ENCODE data around the gene ARFGEF3.

Gene ARFGEF3

DNA sequence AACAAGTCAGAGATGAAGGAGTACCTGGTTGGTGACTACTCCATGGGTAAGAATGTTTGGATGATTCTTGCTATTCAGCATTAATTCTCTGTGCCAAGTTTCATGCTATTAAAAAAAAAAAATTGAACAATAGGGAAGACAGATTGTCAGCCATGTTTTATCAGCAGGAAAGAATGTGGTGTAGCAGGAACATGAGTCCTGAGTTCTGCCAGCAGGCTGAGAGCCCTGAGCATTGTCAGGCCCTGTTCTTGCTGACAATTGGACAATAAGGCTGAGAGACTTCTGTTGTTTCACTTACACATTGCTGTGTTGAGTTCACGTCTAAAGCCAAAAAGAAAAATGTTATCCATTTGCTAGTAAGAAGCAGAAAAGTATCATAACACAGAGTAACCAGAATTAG lies 145.6 kb downstream of the ARFGEF3 start:
- no peak for DNase-seq (ENCODE audit: low read depth in 3 of 3)

DNA sequence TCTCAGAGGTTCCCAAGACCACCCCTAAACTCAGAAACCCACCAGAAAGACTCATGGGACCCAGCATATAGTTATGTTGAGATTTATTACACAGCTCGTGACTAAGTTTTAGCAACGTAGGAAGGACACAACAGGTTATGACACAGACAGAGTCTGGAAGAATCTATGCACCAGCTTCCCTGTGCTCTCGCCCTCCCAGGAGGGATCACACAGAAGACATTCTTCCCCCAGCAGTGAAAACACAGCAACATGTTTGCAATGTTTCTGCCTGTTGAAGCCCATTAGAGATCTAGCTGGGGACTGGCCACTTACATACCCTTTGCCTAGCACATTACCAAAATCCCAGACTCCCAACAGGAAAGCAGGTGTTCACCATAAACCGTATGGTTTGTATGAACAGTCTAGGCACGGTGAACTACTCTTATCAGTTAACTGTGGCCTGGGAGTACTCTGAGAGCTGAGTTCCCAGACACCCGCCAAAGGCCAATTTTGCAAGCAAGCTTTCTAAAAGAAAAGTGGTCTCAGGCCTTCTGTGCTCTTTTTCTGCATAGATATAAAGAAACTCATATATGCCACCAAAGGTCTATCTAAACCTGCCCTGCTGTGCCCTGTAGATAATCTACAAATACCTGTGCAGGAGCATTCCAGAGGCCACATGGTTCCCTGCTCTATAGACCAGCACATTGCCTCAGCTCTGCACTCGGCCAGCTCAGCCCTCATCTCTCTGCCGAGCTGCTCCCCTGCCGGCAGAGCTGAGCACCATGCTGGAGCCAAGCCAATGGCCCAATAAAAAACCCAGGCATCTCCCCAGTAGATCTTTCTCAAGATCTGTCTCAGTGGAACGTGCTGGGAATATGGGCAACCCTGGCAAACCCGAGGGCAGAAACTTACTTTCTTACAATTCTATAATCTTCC lies 146.3 kb downstream of the ARFGEF3 start:
- DNase-seq (ENCODE audit: low read depth in 3 of 3) = no peak

DNA sequence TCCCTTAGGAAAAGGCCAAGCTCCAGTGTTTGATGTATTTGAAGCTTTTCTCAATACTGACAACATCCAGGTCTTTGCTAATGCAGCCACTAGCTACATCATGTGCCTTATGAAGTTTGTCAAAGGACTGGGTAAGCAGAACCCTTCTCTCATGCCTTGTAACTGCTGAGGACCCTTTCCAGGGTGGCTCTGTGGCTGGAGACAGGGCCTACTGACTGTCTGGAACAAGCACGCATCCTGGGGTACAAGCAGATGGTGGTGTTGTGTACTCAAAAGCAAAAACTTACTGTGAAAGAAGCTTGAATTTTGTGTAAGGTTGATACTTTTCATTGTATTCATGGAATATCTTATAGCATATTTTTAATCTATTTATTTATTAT lies 147.0 kb downstream of the ARFGEF3 start:
- no peak for DNase-seq (ENCODE audit: low read depth in 3 of 3)

DNA sequence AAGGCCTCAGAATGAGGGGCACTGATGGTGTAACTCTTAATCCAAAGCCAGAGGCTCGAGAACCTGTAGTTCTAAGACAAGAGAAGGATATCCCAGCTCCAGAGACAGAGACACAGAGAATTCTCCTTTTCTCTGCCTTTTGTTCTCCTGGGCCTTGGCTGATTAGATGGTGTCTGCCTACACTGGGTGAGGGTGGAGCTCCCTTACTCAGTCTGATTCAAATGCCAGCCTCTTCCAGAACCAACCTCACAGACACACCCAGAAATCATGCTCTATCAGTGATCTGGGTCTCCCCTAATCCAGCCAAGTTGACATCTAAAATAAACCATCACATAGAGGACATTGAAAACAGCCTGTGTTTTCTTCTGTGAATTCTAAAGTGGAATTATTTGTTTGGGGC lies 148.0 kb downstream of the ARFGEF3 start:
- no peak for DNase-seq (ENCODE audit: low read depth in 3 of 3)

DNA sequence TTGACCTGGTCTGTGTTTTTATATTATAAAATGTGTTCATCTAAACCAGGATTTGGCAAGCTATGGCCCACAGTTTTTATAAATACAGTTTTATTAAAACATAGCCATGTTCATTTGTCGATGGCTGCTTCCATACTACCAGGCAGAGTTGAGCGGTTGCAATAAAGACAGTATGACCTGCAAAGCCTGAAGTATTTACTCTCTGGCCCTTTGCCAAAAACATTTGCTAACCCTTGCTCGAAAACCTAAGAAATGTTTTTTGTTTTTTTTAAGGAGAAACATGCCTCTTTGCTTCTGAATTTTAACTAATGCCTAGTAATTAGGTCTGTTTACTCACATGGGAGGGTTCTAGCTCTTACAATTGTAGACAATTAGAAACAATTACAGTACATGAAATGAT lies 148.6 kb downstream of the ARFGEF3 start:
- DNase-seq (ENCODE audit: low read depth in 3 of 3) = no peak

DNA sequence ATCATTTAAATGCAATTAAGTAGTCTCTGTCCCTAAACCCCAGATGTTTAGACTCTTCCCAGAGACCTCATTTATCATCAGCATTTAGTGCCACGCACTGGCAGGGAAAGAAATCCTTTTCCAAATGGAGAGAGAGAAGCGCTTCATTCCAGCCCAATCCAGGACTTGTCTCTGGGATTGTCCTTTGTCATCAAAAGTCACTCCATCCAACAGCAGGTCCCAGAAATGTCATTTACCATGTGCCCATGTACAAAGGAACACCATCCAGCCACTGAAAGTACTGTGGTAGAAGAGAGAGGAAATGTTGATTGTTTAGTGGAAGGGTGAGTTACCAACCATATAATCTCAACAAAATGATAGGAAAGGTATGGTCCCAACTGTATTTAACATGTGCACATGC lies 149.1 kb downstream of the ARFGEF3 start:
- DNase-seq (ENCODE audit: low read depth in 3 of 3) = no peak

DNA sequence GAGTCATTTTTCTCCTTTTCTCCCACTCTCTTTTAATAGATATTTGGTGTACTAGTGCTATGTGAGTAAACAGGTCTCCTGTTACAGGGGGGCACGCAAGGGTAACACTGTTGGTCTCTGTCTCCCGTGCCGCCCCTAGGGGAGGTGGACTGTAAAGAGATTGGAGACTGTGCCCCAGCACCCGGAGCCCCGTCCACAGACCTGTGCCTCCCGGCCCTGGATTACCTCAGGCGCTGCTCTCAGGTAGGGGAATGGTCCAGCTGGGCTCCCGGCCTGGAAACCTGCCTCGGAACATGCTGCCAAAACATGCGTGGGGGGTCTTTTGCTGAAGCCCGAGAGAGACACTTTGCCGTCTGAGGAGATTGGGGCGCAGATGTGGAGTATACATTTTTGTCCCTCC lies 149.5 kb downstream of the ARFGEF3 start:
- DNase-seq (ENCODE audit: low read depth in 3 of 3) = no peak

DNA sequence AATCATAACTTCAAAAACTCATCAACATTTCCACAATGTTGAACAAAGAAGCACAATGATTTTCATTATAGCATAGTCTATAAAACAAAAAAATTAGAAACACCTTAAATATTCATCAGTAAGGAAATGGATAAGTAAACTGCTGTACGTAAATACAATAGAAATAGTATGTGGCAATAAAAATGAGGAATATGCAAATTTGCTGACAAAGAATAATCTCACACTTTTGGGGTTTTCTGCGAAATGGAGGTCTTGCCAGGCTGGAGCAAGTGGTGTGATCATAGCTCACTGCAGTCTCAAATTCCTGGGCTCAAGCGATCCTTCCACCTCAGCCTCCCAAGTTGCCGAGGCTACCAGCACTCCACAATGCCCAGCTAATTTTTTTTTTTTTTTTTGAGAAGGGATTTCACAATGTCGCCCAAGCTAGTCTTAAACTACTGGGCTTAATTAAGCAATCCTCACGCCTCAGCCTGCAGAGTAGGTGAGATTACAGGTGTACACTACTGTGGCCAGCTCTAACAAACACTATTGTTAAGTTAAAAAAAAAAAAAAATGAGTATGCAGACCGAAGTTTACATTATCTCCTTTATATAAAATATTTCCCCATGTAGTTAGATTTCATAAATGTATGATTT lies 157.1 kb downstream of the ARFGEF3 start:
- DNase-seq (ENCODE audit: low read depth in 3 of 3) = no peak

DNA sequence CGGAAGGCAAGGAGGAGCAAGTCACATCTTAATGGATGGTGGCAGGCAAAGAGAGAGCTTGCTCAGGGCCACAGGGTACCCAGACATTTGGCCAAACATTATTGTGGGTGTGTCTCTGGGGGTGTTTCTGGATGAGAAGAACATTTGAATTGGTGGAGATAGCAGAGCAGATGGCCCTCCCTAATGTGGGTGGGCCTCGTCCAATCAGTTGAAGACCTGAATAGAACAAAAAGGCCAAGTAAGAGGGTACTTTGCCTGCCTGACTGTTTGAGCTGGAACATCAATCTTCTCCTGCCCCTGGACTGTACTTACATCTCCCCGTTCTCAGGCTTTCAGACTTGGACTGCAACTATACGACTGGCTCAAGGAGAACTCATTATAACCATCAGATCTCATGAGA lies 160.2 kb downstream of the ARFGEF3 start:
- DNase-seq (ENCODE audit: low read depth in 3 of 3) = no peak

DNA sequence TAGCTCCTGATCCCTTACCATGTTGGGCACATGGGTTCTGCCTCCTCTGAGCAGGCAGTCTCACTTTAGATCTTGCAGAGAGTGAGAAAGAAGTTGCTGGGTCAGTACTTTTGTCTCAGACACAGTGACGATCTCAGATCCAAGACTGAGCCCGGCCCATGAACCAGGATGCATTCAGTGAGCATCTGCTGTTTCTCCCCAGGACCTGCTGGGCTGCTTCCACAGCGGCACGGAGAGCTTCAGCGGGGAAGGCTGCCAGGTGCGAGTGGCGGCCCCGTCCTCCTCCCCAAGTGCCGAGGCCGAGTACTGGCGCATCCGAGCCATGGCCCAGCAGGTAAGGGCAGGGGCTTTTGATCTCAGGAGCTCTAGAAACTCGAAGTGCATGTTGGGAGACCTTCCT lies 162.1 kb downstream of the ARFGEF3 start:
- DNase-seq (ENCODE audit: low read depth in 3 of 3) = no peak

DNA sequence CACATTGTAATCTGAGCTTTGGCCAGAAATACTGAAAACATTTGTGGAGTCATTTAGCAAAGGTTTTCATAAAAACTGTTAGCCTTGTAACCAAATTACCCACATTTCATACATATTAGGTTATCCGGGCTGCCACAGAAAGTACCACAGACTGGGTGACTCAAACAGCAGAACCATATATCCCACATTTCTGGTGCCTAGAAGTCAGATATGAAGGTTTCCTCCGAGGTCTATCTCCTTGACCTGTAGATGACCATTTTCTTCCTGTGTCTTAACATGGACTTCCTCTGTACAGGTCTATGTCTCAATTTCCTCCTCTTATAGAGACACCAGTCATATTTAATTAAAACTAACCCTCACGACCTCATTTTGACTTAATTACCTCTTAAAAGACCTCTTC lies 166.5 kb downstream of the ARFGEF3 start:
- no peak for DNase-seq (ENCODE audit: low read depth in 3 of 3)

DNA sequence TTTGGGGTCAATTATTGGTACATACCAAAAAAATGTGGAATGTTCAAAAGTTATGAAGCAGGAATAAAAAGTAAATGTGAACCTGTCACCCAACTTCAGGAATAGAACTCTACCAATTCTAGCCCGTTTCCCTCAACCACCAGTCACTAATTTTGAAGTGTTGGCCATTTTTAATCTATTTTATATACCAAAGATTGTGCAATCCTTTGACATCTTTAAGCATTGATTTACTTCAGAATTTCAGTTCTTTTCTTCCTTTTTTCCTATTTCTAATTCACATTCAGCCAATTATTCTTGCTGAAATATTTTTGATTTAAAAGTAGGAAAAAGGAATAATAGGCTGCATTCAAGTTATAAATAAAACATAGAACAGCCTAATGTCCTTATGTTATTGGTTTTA lies 169.0 kb downstream of the ARFGEF3 start:
- DNase-seq (ENCODE audit: low read depth in 3 of 3) = no peak

DNA sequence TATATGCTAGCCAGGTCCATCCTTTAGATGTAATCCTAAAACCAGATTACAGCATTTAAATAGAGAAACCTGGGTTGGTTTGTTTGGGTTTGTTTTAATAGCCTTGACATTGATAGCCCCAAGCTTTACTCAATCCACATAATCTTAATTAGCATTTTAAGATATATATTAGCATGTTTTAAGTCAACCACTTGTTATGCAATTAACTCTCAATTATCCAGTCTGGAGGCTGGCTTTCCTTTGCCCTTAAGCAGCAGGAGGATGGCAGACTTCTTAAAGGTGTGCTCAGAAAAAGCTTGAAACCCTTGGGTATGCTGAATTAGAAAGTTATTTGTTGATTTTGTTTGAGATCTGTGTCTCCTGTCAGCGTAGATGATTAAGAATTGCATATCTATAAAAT lies 169.7 kb downstream of the ARFGEF3 start:
- DNase-seq (ENCODE audit: low read depth in 3 of 3) = no peak

DNA sequence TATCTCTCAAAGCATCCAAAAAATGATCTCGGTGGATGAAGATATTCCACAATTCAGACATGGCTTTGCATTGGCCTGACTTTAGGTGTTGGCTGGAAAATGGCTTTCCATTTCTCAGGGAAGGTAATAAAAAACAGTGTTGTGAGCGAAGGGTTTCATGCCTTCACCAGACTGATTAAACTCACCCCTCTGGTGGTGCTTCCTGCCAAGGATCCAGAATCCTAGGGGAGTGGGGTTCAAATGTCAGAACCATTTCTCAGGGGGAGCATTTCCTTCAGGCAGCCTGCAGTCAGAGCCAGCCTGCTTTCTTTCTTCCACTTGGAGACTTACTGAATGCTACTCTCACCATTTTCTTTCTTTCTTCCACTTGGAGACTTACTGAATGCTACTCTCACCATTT lies 170.2 kb downstream of the ARFGEF3 start:
- no peak for DNase-seq (ENCODE audit: low read depth in 3 of 3)

DNA sequence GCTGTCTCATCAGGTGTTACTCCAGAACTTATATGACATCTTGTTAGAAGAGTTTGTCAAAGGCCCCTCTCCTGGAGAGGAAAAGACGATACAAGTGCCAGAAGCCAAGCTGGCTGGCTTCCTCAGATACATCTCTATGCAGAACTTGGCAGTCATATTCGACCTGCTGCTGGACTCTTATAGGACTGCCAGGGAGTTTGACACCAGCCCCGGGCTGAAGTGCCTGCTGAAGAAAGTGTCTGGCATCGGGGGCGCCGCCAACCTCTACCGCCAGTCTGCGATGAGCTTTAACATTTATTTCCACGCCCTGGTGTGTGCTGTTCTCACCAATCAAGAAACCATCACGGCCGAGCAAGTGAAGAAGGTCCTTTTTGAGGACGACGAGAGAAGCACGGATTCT lies 172.3 kb downstream of the ARFGEF3 start:
- DNase-seq (ENCODE audit: low read depth in 3 of 3) = no peak

DNA sequence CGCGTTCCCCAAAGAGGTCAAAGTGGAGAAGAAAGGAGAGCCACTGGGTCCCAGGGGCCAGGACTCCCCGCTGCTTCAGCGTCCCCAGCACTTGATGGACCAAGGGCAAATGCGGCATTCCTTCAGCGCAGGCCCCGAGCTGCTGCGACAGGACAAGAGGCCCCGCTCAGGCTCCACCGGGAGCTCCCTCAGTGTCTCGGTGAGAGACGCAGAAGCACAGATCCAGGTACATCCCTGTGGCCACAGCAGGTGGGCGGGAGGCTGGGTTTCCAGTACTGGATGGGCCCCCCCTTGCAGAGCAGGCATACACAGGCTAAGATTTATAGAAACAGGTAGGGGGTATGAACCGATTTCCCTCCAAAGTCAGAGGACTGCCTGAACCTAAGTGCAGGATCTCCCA lies 173.2 kb downstream of the ARFGEF3 start:
- no peak for DNase-seq (ENCODE audit: low read depth in 3 of 3)

DNA sequence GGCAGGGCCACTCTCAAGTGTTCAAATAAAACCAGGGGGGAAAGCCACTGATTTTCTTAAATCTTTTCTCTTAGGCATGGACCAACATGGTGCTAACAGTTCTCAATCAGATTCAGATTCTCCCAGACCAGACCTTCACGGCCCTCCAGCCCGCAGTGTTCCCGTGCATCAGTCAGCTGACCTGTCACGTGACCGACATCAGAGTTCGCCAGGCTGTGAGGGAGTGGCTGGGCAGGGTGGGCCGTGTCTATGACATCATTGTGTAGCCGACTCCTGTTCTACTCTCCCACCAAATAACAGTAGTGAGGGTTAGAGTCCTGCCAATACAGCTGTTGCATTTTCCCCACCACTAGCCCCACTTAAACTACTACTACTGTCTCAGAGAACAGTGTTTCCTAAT lies 174.5 kb downstream of the ARFGEF3 start:
- DNase-seq (ENCODE audit: low read depth in 3 of 3) = no peak

DNA sequence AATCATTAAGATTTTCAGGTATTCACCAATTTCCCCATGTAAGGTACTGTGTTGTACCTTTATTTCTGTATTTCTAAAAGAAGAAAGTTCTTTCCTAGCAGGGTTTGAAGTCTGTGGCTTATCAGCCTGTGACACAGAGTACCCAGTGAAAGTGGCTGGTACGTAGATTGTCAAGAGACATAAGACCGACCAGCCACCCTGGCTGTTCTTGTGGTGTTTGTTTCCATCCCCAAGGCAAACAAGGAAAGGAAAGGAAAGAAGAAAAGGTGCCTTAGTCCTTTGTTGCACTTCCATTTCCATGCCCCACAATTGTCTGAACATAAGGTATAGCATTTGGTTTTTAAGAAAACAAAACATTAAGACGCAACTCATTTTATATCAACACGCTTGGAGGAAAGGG lies 175.3 kb downstream of the ARFGEF3 start:
- no peak for DNase-seq (ENCODE audit: low read depth in 3 of 3)

DNA sequence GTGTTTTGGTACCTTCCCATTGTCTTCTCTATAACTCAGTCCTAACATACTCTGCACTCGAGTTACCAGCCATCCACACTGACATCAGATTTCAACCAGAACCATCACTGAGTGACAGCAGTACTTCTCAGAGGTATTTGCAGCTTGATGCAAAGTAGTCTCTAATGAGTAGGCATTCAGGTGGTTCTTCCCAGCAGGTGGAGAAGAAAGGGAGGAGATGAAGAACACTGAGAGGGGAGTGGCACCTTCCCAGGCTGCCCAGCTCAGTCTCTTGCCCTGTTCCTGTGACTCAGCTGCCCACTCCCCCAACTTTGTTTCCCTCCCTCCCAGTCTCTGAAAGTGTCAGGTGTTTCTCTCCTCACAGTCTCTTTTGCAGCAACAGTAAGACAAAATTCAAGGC lies 177.3 kb downstream of the ARFGEF3 start:
- no peak for DNase-seq (ENCODE audit: low read depth in 3 of 3)

DNA sequence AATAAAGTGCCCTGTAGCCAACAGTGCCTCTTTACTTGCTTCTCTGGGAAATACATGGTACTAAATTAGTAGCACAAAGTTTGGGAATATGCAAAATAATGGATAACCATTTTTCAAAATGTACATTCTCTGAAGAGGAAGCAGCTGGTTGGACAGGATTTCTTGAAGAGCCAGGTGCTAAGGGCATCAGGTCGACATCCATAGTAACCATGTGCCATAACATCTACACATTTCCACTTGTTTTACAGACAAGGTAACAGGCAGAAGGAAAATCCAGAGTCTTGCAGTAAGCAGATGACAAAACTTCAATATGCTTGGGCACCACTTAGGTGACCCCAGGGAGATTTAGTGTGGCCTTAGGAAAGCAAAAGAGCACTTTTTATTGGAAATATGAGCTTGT lies 179.4 kb downstream of the ARFGEF3 start:
- DNase-seq (ENCODE audit: low read depth in 3 of 3) = no peak

DNA sequence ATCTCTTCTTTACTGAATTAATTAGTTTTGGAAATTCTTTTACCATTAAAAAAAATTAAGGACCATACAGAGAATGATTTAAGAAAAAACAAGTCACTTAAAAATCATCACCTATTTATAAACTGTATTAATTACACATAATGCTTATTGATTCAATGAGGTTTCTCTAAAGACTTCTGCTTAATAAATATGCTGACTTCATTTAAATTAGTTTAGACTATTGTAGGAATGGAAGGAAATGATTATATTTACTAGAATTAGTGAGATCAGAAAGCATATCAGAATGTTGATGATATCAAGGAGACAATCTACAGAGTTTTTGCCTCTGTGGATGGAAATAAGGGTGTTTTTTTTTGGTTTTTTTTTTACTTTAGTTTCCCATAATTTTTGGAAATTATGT lies 181.4 kb downstream of the ARFGEF3 start:
- DNase-seq (ENCODE audit: low read depth in 3 of 3) = no peak

DNA sequence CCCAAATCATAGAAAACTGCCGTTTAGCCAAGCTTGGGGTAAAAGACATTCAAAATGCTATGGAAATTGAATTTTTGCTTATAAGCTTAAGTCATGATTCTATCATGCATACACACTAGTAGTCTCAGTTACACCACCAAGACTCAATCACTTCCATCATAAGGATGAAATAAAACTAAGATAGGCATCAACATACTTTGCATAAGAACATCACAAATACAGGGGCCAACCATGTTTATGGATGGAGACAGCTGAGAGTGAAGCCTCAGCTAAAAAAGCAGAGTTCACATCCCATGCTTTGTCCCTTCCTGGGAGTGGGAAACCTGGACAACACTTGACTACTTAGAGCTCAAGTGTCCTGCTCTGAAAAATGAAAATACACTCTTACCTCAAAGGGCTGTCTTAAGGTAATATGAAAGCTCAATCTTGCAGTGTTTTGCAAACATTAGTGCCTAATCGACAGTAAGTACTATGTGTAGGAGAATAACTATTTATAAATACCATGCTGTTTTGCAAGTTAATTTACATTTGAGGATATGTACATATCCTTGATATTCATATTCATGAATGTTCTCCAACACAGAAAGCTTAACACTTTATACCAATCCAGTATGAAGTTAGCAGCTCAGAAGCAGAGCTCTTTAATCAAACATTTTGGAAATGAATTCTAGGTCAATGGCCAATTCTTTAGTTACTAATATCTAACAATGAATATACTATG lies 184.0 kb downstream of the ARFGEF3 start:
- no peak for DNase-seq (ENCODE audit: low read depth in 3 of 3)

All from stimulated activated CD4-positive, alpha-beta T cell treated with anti-CD3 and anti-CD28 coated beads, TNF-alpha, amount 100 ng/mL, for 4 hours (primary cell).